Measurements from ENCODE around the gene PNPLA5.

Gene PNPLA5

GRCh38 chr22:43859176-43859575, 32.6 kb downstream of the PNPLA5 start:
- Histone ChIP-seq H3K36me3 (ENCODE audit: control insufficient read depth, insufficient read depth, low read length) (no peaks in the 10 kb centered on the region), H3K27ac (no peak overlapping the region), H3K4me3 (ENCODE audit: low read depth, low read length) (no peak overlapping the region), H3K4me1 (no peaks in the 10 kb centered on the region), H3K9me3 (ENCODE audit: control insufficient read depth, low read length) (no peaks in the 10 kb centered on the region), H2AFZ (no peak overlapping the region), H3K4me2 (ENCODE audit: low read length) (no peak overlapping the region), H3K27me3 (ENCODE audit: control insufficient read depth, insufficient read depth, low read length) (no peaks in the 10 kb centered on the region), H3K79me2 (no peaks in the 10 kb centered on the region), H3K9ac (no peak overlapping the region)
- no peak for TF ChIP-seq CTCF (IDR thresholded peaks at IDR 0.05)

GRCh38 chr22:43858156-43858895, 33.5 kb downstream of the PNPLA5 start:
- no peaks in the 10 kb centered on the region for H3K36me3 ChIP-seq (ENCODE audit: control insufficient read depth, insufficient read depth, low read length)
- H3K27ac ChIP-seq = no peak overlapping the region
- H3K4me2 ChIP-seq (ENCODE audit: low read length) = no peak overlapping the region
- no peaks in the 10 kb centered on the region for H3K4me1 ChIP-seq
- no peak overlapping the region for H3K9ac ChIP-seq
- TF ChIP-seq CTCF (IDR thresholded peaks at IDR 0.05) = no peak
- no peaks in the 10 kb centered on the region for H3K27me3 ChIP-seq (ENCODE audit: control insufficient read depth, insufficient read depth, low read length)
- H3K4me3 ChIP-seq (ENCODE audit: low read depth, low read length) = no peak overlapping the region
- no peak overlapping the region for H2AFZ ChIP-seq
- H3K79me2 ChIP-seq = no peaks in the 10 kb centered on the region
- H3K9me3 ChIP-seq (ENCODE audit: control insufficient read depth, low read length) = no peaks in the 10 kb centered on the region

- H3K9ac ChIP-seq = no peak overlapping the region
- no peak overlapping the region for H2AFZ ChIP-seq
- no peak overlapping the region for H3K4me2 ChIP-seq (ENCODE audit: low read length)
- H3K27me3 ChIP-seq (ENCODE audit: control insufficient read depth, insufficient read depth, low read length) = no peaks in the 10 kb centered on the region
- no peaks in the 10 kb centered on the region for H3K9me3 ChIP-seq (ENCODE audit: control insufficient read depth, low read length)
- no peaks in the 10 kb centered on the region for H3K36me3 ChIP-seq (ENCODE audit: control insufficient read depth, insufficient read depth, low read length)
- H3K79me2 ChIP-seq = no peaks in the 10 kb centered on the region
- TF ChIP-seq CTCF (IDR thresholded peaks at IDR 0.05) = no peak
- no peak overlapping the region for H3K4me3 ChIP-seq (ENCODE audit: low read depth, low read length)
- no peaks in the 10 kb centered on the region for H3K4me1 ChIP-seq
- H3K27ac ChIP-seq = no peak overlapping the region
Observed at GRCh38 chr22:43857367-43857766, 34.4 kb downstream of the PNPLA5 start.

- no peak overlapping the region for H3K27ac ChIP-seq
Observed at GRCh38 chr22:43855431-43855830, 36.4 kb downstream of the PNPLA5 start.

More at GRCh38 chr22:43855431-43855830, 36.4 kb downstream of the PNPLA5 start:
- no peaks in the 10 kb centered on the region for H3K79me2 ChIP-seq
- H3K4me2 ChIP-seq (ENCODE audit: low read length) = no peak overlapping the region
- TF ChIP-seq CTCF (IDR thresholded peaks at IDR 0.05) = no peak
- H3K4me3 ChIP-seq (ENCODE audit: low read depth, low read length) = no peak overlapping the region
- no peaks in the 10 kb centered on the region for H3K9me3 ChIP-seq (ENCODE audit: control insufficient read depth, low read length)
- no peak overlapping the region for H2AFZ ChIP-seq
- H3K36me3 ChIP-seq (ENCODE audit: control insufficient read depth, insufficient read depth, low read length) = no peaks in the 10 kb centered on the region
- H3K27me3 ChIP-seq (ENCODE audit: control insufficient read depth, insufficient read depth, low read length) = no peaks in the 10 kb centered on the region
- H3K4me1 ChIP-seq = no peaks in the 10 kb centered on the region
- no peak overlapping the region for H3K9ac ChIP-seq

All from parathyroid adenoma (tissue), 2 donors.